HG02798 (cell line): ENCODE measurements around the gene ABL2.
"Not testable (repeated sequence)": the region's sequence is repeated elsewhere in the genome, so short reads cannot be mapped to it uniquely, and the experiment has no call there.

ENCODE experiments used
- ATAC-seq: cut with Tn5 transposase; IDR thresholded peaks from one replicate; pipeline ENCODE4 v1.9.1; 2021; ENCODE audit warnings: mild to moderate bottlenecking; ENCODE audit not compliant: unreplicated experiment, poor library complexity

Gene ABL2

DNA sequence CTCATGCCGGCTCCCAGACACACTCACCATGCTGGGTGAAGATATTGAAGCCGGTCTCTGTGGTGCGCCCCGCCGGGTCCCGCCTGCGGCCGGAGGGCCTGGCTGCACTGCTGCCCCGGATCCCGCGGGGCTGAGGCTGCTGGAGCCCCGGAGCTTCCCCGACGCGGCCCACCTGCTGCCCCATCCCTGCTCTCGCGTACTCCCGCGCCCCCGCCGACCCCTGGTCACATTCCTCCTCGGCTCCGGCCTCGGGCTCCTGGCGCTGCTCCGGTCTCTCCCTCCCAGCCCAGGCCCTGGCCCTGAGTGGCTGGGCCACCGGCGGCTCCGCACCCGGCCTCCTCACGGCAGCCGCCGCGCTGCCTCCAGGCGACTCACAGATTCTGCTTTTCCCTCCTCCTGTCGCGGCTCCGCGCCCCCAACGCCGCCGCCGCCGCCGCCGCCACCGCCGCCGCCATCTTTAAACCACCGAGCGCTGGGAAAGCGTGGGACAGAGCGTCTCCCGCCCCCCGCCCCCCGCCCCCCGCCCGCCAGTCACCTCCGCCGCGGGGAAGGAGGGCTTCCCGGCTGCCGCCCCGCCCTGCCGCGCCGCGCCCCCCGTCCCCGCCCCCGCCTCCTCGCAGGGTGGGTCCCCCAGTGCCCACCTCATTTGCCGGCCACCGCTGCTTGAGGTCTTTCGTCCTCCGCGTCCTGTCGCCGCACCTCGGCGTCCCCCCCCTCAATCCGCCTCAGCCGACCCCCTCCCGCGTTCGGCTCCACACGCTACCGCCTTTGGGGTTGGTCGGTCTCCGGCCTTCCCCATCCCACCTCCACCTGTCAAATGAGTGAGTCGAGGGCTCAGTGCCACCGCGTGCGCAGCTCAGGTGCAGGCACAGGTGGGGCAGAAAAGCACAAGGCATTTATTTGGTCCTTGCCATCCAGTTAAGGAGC, at the start of gene ABL2:
Gene ABL2 (minus strand): TSS at position 464 of the 927 bp plus-strand sequence. CDS start 280 bp downstream, at position 184.
- peak; percentile 60 for ATAC-seq

- no peak for ATAC-seq
Observed at GRCh38 chr1:179278920-179279319, 49.4 kb upstream of the ABL2 start.

DNA sequence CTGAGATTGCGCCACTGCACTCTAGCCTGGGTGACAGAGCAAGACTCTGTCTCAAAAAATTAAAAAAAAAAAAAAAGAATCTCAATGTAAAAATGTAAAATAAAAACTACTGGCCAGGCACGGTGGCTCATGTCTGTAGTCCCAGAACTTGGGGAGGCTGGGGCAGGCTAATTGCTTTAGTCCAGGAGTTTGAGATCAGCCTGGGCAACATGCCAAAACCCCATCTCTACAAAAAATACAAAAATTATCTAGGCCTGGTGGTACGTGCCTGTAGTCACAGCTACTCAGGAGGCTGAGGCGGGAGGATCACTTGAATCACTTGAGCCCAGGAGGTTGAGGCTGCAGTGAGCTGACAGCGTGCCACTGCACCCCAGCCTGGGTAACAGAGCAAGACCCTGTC, 44.9 kb upstream of the ABL2 start:
- ATAC-seq, result not testable (repeated sequence)

- ATAC-seq, result no peak
Observed at GRCh38 chr1:179269071-179269470, 39.6 kb upstream of the ABL2 start.

DNA sequence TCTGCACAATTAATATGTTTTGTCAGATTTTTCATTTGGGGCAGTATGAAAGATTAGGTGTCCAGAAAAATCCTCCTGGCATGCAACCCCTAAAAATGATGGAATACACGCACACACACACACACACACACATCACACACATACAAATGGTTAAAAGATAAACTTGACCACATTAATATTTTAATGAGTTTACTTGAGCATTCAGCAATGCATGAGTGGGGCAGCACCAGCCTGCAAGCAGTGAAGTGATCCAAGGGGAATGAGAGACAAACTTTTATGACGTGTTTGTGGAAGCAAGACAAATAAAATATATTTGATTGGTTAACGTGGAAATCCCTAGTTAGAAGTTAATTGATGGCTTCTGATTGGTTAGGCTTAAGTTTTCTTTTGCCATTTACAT, 35.0 kb upstream of the ABL2 start:
- no peak for ATAC-seq

DNA sequence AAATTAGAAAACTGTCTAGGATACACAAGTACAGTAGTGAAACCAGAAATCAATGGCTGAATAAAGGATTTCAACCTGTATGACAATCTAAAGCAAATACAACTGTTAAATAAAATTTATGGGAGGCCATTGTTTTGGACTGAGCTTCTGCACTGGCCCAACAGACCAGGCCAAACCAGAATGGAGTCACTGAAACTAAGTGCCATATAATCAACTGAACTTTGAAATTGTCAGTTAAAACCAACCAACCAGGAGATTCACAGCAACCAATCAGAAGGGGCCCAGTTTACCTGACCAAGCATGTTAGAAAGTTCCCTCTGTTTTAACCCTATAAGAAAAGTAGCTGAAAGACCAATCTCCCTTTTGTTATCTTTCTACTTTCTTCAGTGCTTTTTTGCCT, 33.6 kb upstream of the ABL2 start:
- ATAC-seq, result no peak

DNA sequence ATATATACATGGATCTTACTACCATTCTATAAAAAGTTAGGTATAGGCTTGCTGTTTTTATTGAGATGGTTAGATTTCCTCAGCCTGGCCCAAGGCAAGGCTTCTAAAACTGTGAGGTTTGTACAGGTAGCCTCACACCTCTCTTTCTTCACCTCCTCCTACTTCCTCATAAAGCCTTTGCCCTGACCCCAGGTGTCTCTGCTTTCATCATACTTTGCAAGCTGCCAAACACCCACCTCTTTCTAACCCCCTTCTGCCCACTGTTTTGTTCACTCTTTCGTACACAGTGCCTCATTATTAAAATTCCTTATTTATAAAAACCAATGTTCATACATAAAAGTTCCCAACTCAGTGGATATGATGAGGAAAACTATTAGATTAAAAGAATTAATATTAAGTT, 32.7 kb upstream of the ABL2 start:
- no peak for ATAC-seq

- ATAC-seq, result no peak
Observed at GRCh38 chr1:179253286-179253972, 24.0 kb upstream of the ABL2 start.

DNA sequence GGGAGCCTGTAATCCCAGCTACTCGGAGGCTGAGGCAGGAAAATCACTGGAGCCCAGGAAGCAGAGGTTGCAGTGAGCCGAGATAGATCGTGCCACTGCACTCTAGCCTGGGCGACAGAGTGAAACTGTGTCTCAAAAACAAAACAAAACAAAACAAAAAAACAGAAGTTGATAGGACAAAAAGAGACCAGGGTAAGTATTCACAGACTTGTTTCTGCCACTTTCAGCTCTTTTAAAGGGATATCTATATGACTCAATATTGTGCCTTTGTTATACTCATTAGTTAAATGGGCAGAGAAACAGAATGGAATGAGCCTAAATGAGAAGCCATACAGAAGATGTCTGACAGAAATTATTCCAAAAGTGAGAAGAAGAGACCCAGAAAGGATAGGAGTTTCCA, 23.1 kb upstream of the ABL2 start:
- peak; percentile 40 for ATAC-seq

- ATAC-seq, result no peak
Observed at GRCh38 chr1:179251675-179252074, 22.2 kb upstream of the ABL2 start.

GRCh38 chr1:179247923-179248322, 18.4 kb upstream of the ABL2 start:
- no peak for ATAC-seq

- ATAC-seq, result peak; percentile 61
Observed at GRCh38 chr1:179245426-179245825, 15.9 kb upstream of the ABL2 start.

GRCh38 chr1:179241530-179242097, 12.1 kb upstream of the ABL2 start:
- no peak for ATAC-seq

DNA sequence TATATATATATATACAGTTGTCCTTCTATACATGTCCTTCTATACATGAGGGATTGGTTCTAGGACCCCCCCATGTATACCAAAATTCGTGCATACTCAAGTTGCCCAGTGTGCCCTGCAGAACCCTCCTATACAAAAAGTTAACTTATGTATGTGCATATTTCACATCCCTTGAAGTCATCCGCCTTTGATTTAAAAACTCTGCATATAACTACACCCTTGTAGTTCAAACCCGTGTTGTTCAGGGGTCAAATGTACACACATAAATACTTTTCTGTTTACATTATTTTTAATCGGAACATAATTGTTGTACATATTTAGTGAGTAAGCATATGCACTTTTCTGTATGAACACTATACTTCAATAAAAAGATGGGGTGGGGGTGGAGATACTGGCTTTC, 7.7 kb upstream of the ABL2 start:
- no peak for ATAC-seq

DNA sequence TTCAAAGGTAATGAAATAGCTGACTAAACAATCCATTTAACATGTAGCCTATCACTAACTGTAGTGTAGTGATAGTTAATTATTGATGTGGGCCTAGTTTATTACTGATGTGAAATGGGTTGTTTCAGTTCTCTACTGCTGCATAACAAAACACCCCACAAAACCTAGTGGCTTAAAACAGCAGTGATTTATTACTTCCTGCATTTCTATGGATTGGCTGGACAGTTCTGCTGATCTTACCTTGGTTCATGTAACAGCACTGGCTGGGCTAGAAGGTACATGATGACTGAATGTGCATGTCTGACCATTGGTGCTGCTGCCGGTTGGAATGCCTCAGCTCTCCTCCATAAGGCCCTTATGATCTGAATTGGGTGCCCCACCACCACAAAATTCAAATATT, 5.4 kb upstream of the ABL2 start:
- ATAC-seq, result no peak

DNA sequence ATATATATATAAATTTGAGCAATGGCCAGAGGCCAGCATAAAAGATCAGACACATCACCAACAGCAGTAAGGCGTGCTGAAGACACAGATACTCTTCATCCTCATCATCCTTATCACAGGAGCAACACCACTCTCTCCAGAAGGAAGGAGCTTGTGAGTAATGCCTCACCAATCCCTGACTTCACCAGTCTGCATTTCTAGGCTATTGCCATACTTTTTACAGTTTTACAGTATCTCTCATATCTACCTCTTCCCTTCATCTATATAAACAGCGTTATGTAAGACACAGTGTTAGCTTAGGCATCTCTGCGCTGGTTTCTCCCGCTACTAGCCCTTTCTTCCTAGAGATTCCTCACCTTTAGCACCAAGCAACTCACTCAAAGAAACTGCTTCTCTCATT, 2.4 kb upstream of the ABL2 start:
- no peak for ATAC-seq

DNA sequence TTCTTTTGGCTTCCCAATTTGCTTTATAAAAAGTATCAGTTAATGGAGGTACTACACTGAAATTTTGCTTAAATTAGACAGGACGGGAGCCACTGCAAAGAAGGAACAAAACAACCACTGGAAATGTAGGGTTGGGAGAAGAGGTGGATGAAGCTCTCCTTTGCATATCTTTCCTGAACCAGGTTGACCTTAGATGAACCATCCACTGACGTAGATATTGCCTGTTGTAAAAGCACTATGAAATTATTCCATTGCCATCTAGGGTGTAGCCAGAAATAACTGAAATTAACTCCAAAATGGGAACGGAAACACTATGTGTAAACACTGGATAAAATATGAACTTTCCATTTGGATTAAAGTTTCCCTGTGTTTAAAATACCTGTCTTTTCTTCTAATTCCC, 1.2 kb upstream of the ABL2 start:
- no peak for ATAC-seq

GRCh38 chr1:179230251-179230650, 774 bp upstream of the ABL2 start:
- no peak for ATAC-seq

- peak; percentile 33 for ATAC-seq
Observed at GRCh38 chr1:179228783-179229213, 679 bp downstream of the ABL2 start.

- no peak for ATAC-seq
Observed at GRCh38 chr1:179226738-179227137, 2.7 kb downstream of the ABL2 start.

GRCh38 chr1:179224466-179224865, 5.0 kb downstream of the ABL2 start:
- ATAC-seq, result not testable (repeated sequence)
